HEK293T (cell line): ENCODE measurements around the gene BBC3.

Experiments used
- BHLHE40 ChIP-seq: fragments of 450-650 bp; IDR thresholded peaks from 2 replicates; pipeline ENCODE4 v1.6.1; 2016; ENCODE audit warnings: mild to moderate bottlenecking, moderate library complexity, borderline replicate concordance
- ELF4 ChIP-seq: fragments of 450-650 bp; IDR thresholded peaks from 2 replicates; pipeline ENCODE4 v1.6.1; 2017; ENCODE audit warnings: antibody characterized with exemption
- FOXA1 ChIP-seq: fragments of 450-650 bp; IDR thresholded peaks from 2 replicates; pipeline ENCODE4 v1.6.1; 2016; ENCODE audit warnings: mild to moderate bottlenecking
- FOXK2 ChIP-seq: fragments of 450-650 bp; IDR thresholded peaks from 2 replicates; pipeline ENCODE4 v1.6.1; 2016; ENCODE audit warnings: mild to moderate bottlenecking
- FOXM1 ChIP-seq: fragments of 450-650 bp; IDR thresholded peaks from 2 replicates; pipeline ENCODE4 v1.6.1; 2017; ENCODE audit warnings: mild to moderate bottlenecking, borderline replicate concordance
- L3MBTL2 ChIP-seq: fragments of 450-650 bp; conservative IDR thresholded peaks from 2 replicates; pipeline ENCODE4 v1.6.1; 2016; ENCODE audit warnings: mild to moderate bottlenecking
- LEF1 ChIP-seq: fragments of 450-650 bp; IDR thresholded peaks from 2 replicates; pipeline ENCODE4 v1.6.1; 2017; ENCODE audit warnings: mild to moderate bottlenecking, borderline replicate concordance
- NFRKB ChIP-seq: fragments of 450-650 bp; IDR thresholded peaks from 2 replicates; pipeline ENCODE4 v1.6.1; 2016; ENCODE audit warnings: mild to moderate bottlenecking, moderate library complexity
- SP1 ChIP-seq: fragments of 450-650 bp; IDR thresholded peaks from 2 replicates; pipeline ENCODE4 v1.6.1; 2017
- SUZ12 ChIP-seq: fragments of 450-650 bp; IDR thresholded peaks from 2 replicates; pipeline ENCODE4 v1.6.1; 2016; ENCODE audit warnings: mild to moderate bottlenecking
- TARDBP ChIP-seq: fragments of 450-650 bp; IDR thresholded peaks from 2 replicates; pipeline ENCODE4 v1.6.1; 2016
- ZNF384 ChIP-seq: fragments of 450-650 bp; IDR thresholded peaks from 2 replicates; pipeline ENCODE4 v1.6.1; 2016

DNA sequence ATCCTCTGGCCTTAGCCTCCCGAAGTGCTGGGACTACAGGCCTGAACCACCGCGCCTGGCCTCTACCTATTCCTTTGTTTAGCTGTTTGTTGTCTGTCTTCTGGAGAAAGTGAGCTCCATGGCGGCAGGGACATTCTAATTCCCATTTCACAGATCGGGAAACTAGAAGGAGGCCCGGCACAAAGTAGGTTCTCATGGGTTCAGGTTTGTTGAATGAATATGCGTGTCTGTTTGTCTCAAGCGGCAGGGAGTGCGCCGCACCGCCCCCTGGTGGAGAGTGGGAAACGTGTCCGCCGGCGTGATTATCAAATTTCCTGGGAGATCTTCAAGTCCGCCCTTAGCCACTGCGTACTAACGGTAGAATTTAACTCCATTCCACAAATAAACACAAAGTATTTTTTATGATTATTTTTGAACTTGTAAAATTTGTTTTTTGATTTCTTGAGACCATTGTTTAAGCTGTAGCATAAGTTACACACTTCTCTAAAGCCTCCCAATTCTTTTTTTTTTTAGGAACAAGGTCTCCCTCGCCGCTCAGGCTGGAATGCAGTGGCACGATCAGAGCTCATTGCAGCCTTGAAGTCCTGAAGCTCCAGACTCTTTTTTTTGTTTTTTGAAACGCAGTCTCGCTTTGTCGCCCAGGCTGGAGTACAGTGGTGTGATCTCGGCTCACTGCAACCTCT lies 16.4 kb upstream of the BBC3 start:
- TF ChIP-seq FOXM1 (no peak), TARDBP (no peak), NFRKB (no peak), ELF4 (no peak), FOXA1 (no peak), FOXK2 (no peak), SUZ12 (no peak), ZNF384 (no peak), BHLHE40 (no peak), L3MBTL2 (no peak), LEF1 (no peak), SP1 (no peak)
